ENCODE data around the gene RBMY1E. TPM values are rescaled to one million over a fixed set of nuclear protein-coding genes. Genes with fewer than 3 reads are reported as not detected.
"Not testable (repeated sequence)": the region's sequence is repeated elsewhere in the genome, so short reads cannot be mapped to it uniquely, and the experiment has no call there.

Gene RBMY1E
- polyA plus RNA-seq (2011; rRNA removed) (not detected in 2 replicates), polyA plus RNA-seq (2017; fragmentation: RNase III; extraction: RNeasy Plus Mini Kit Qiagen cat#74134 plus additional on column Dnase treatment) (not detected in 3 replicates), polyA minus RNA-seq (2011; rRNA and poly(A)+ RNA removed) (not detected in 2 replicates)
- polyA plus RNA-seq (2012; cell fraction: cytosol; rRNA removed), result 0.01 TPM in 1 of 2 replicates, not detected in the other
- not detected in 2 replicates for polyA plus RNA-seq (2012; cell fraction: nucleus; rRNA removed)

DNA sequence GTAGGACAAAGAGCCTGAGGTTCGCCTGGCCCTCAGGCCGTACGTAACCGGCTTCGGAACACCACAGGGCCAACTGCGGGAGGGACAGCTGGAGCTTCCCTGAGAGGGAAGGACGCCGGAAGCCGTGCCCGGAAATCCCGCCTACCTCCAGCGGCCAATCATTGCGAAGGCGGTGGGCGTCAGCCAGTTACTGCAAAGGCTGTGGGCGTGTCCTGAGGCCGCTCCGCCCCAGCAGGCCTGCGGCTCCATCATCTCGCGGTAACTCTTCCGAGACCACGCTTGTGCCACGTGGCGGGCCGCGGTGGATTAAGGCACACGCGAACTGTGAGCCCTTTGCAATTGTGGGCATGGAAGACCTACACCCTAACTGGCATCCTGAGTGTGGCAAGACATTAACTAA, at the start of gene RBMY1E:
RBMY1E (minus strand) TSS at position 101 of the 400 bp plus-strand sequence. CDS start 1,978 bp downstream, outside the sequence.
- CTCF ChIA-PET; H3K27ac ChIP-seq; ATAC-seq; H3K4me3 ChIP-seq; H3K9me3 ChIP-seq; H3K4me2 ChIP-seq; DNase-seq (ENCODE audit: low read depth in 1 of 2, low spot score in 1 of 2); H3K4me1 ChIP-seq; POLR2A ChIA-PET; FAIRE-seq: not testable (repeated sequence)
- no CpG with 5 or more reads among the region's 29 CpGs for WGBS (ENCODE audit: missing lambda C conversion rate)

DNA sequence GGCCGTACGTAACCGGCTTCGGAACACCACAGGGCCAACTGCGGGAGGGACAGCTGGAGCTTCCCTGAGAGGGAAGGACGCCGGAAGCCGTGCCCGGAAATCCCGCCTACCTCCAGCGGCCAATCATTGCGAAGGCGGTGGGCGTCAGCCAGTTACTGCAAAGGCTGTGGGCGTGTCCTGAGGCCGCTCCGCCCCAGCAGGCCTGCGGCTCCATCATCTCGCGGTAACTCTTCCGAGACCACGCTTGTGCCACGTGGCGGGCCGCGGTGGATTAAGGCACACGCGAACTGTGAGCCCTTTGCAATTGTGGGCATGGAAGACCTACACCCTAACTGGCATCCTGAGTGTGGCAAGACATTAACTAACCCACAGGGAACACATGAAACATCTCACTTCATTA, 23.4 kb downstream of the RBMY1E start, which contains the start of gene RBMY1D:
RBMY1D (minus strand) TSS at position 101 of the 400 bp plus-strand sequence. CDS start 2,013 bp downstream, outside the sequence.
- H3K4me2 ChIP-seq; H3K27ac ChIP-seq; POLR2A ChIA-PET; FAIRE-seq; H3K4me1 ChIP-seq; DNase-seq (ENCODE audit: low read depth in 1 of 2, low spot score in 1 of 2); H3K4me3 ChIP-seq; CTCF ChIA-PET; ATAC-seq; H3K9me3 ChIP-seq: not testable (repeated sequence)
- no CpG with 5 or more reads among the region's 28 CpGs for WGBS (ENCODE audit: missing lambda C conversion rate)

- FAIRE-seq; H3K9me3 ChIP-seq; H3K4me2 ChIP-seq; H3K4me3 ChIP-seq; POLR2A ChIA-PET; ATAC-seq; H3K27ac ChIP-seq; CTCF ChIA-PET; H3K4me1 ChIP-seq; DNase-seq (ENCODE audit: low read depth in 1 of 2, low spot score in 1 of 2): not testable (repeated sequence)
- no CpG with 5 or more reads among the region's 5 CpGs for WGBS (ENCODE audit: missing lambda C conversion rate)
Observed at GRCh38 chrY:21869407-21870076, 48.3 kb downstream of the RBMY1E start.

Other genes starting within 250 kb of the RBMY1E start
- not detected in 2 replicates for gene RBMY1D, start 23.5 kb downstream of the RBMY1E start, polyA plus RNA-seq (2011; rRNA removed)
- gene RBMY1D, start 23.5 kb downstream of the RBMY1E start, polyA plus RNA-seq (2017; fragmentation: RNase III; extraction: RNeasy Plus Mini Kit Qiagen cat#74134 plus additional on column Dnase treatment), result not detected in 3 replicates